Measurements from ENCODE around the gene IKZF2. TPM values are rescaled to one million over a fixed set of nuclear protein-coding genes. Genes with fewer than 3 reads are reported as not detected.

IKZF2 gene
- total and polyA plus RNA-seq, 2 of the 4 experiments (the other 2 are of a cell fraction): 2.1 to 25.5 TPM

DNA sequence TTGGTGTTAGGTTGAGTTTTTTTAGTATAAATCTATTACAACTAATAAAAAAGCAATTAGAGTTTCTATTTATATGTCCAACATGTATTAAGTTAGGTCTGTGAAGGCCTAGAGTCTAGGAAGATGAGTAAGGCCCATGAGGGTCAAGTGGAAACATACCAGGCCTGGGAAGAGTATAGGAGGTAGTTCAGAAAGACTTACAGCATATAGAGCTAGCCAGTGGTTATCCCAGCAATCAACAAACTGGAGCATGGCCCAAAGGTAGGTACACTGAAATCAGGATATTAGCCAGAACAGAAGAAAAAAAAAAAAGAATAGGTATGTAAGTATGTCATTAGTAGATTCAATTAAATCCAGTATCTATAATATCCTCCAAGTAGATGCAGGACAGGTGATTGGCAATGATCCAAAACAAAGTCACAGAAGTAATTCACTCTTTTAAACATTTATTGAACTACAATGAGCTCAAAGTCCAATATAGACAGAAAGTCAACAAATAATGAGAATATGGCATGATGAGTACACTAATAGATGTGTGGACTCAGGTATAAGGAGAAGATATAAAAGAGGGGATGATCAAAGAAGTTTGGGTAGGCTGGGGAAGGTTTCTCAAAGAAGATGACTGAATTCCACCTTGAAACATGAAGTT lies 70.3 kb downstream of the IKZF2 start:
- no peak overlapping the region for H3K27ac ChIP-seq (ENCODE audit: insufficient read depth, low read length)
- no peak overlapping the region for H3K4ac ChIP-seq (ENCODE audit: low read depth, low read length)
- ChIA-PET POLR2A (ENCODE audit: unreplicated experiment) (no interaction called here), CTCF (no interaction called here)
- no peak overlapping the region for H3K9ac ChIP-seq (ENCODE audit: low read depth, low read length)
- no peaks in the 10 kb centered on the region for H4K20me1 ChIP-seq (ENCODE audit: insufficient read depth, low read length)
- no peaks in the 10 kb centered on the region for H3K36me3 ChIP-seq (ENCODE audit: control insufficient read depth, insufficient read depth, low read length)
- H2BK5ac ChIP-seq (ENCODE audit: low read depth, low read length, poor library complexity, severe bottlenecking): no peak overlapping the region
- no peak overlapping the region for H4K8ac ChIP-seq (ENCODE audit: low read depth in 2 of 2, low read length in 2 of 2)
- H4K5ac ChIP-seq (ENCODE audit: low read depth, low read length): no peak overlapping the region
- no peak overlapping the region for H2AK9ac ChIP-seq (replicated peaks; ENCODE audit: low read depth, low read length, poor library complexity)
- ATAC-seq (ENCODE audit: low read depth): no peak
- no peak overlapping the region for H2AFZ ChIP-seq (replicated peaks; ENCODE audit: low read length, poor library complexity)
- TF ChIP-seq POLR2A (IDR thresholded peaks at IDR 0.05; ENCODE audit: low read depth, low read length): no peak
- TF ChIP-seq MXI1 (IDR thresholded peaks at IDR 0.05; ENCODE audit: borderline replicate concordance, low read depth, low read length): no peak
- no peak for TF ChIP-seq BHLHE40 (IDR thresholded peaks at IDR 0.05; ENCODE audit: low read depth, low read length)
- TF ChIP-seq ELK1 (IDR thresholded peaks at IDR 0.05; ENCODE audit: borderline replicate concordance, low read depth, low read length): no peak
- no peak for TF ChIP-seq CEBPB (IDR thresholded peaks at IDR 0.05; ENCODE audit: low read depth, low read length)
- no peak for TF ChIP-seq MAZ (IDR thresholded peaks at IDR 0.05; ENCODE audit: borderline replicate concordance, low read depth, low read length)
- no peak for TF ChIP-seq SMC3 (IDR thresholded peaks at IDR 0.05; ENCODE audit: low read depth, low read length)
- TF ChIP-seq MAFK (IDR thresholded peaks at IDR 0.05; ENCODE audit: low read depth, low read length): no peak
- TF ChIP-seq CHD1 (IDR thresholded peaks at IDR 0.05; ENCODE audit: low read depth, low read length): no peak
- TF ChIP-seq RCOR1 (IDR thresholded peaks at IDR 0.05; ENCODE audit: insufficient replicate concordance, low read length): no peak
- no peak for TF ChIP-seq FOS (IDR thresholded peaks at IDR 0.05; ENCODE audit: low read depth, low read length)
- TF ChIP-seq RAD21 (IDR thresholded peaks at IDR 0.05; ENCODE audit: low read length): no peak
- TF ChIP-seq NFE2L2 (IDR thresholded peaks at IDR 0.05; ENCODE audit: low read depth, low read length): no peak
- no peak for DNase-seq
- no peak overlapping the region for H2BK20ac ChIP-seq (ENCODE audit: low read depth, low read length)
- no peak overlapping the region for H3K56ac ChIP-seq (ENCODE audit: extremely low read depth, insufficient read depth, low read length)
- no peak overlapping the region for H3K4me3 ChIP-seq (ENCODE audit: insufficient read depth, low read depth, low read length)
- no peak overlapping the region for H2BK120ac ChIP-seq (ENCODE audit: low read depth, low read length)
- H3K4me1 ChIP-seq (ENCODE audit: control insufficient read depth, insufficient read depth, low read length): 0 out of 2 replicates have a peak, but pooled peaks cover 2% of the 10 kb centered on the region
- no peaks in the 10 kb centered on the region for H3K9me3 ChIP-seq (ENCODE audit: control insufficient read depth, insufficient read depth, low read length)
- no TSS peak for BruUV-seq (replicated peaks)
- no peak overlapping the region for H4K91ac ChIP-seq (ENCODE audit: insufficient read depth, low read depth, low read length)
- H3K27me3 ChIP-seq (ENCODE audit: control insufficient read depth, insufficient read depth, low read length): no peaks in the 10 kb centered on the region
- in situ Hi-C loops (cut with MboI; ENCODE audit: low sequenced_read_pairs) (no loop called here), intact Hi-C loops (cut with micrococcal nuclease) (no loop called here), dilution Hi-C loops (cut with HindIII; ENCODE audit: low sequenced_read_pairs, unreplicated experiment) (no loop called here)
- H3K79me1 ChIP-seq (ENCODE audit: low read depth in 1 of 2, low read length in 2 of 2): peaks cover 0 to 3% of the 10 kb centered on the region in 2 experiments; a peak in 1 of 4 replicates
- H3K18ac ChIP-seq (ENCODE audit: low read depth, low read length): no peak overlapping the region
- H3K4me2 ChIP-seq (ENCODE audit: low read depth, low read length): no peak overlapping the region
- H3K9me1 ChIP-seq (ENCODE audit: insufficient read depth, low read length): no peaks in the 10 kb centered on the region
- H3K23ac ChIP-seq (ENCODE audit: low read depth, low read length): no peak overlapping the region
- no peak overlapping the region for H2AK5ac ChIP-seq (ENCODE audit: low read depth, low read length)
- no peak overlapping the region for H2BK15ac ChIP-seq (ENCODE audit: low read depth, low read length)
- no peak overlapping the region for H3K14ac ChIP-seq (replicated peaks; ENCODE audit: low read depth, low read length)

Data from IMR-90 (cell line).